ENCODE data around the gene KRTAP10-9.
"Not testable (repeated sequence)": the region's sequence is repeated elsewhere in the genome, so short reads cannot be mapped to it uniquely, and the experiment has no call there.

- not testable (repeated sequence) for TF ChIP-seq EP300, CTCF (IDR thresholded peaks at IDR 0.05)
Measured at GRCh38 chr21:44637851-44638348, 11.0 kb downstream of the KRTAP10-9 start.
